ENCODE measurements around the gene RHOXF2B. TPM values are rescaled to one million over a fixed set of nuclear protein-coding genes. Genes with fewer than 3 reads are reported as not detected.

The RHOXF2B gene
- total and polyA plus RNA-seq, 4 experiments from 2014 or later, result 0.08 TPM; not detected in 3

Other genes starting within 250 kb of the RHOXF2B start
- 10 to 100 TPM; 11.1 to 12.1 TPM for gene UPF3B, start 224.7 kb downstream of the RHOXF2B start, total RNA-seq
- 1 to 10 TPM; 3.9 to 7.7 TPM for gene UPF3B, start 224.7 kb downstream of the RHOXF2B start, polyA plus RNA-seq
- gene RNF113A, start 206.0 kb downstream of the RHOXF2B start, total RNA-seq, result 10 to 100 TPM; 43.0 to 45.3 TPM
- gene RNF113A, start 206.0 kb downstream of the RHOXF2B start, polyA plus RNA-seq, result 10 to 100 TPM; 57.3 to 64.8 TPM
- gene NDUFA1, start 205.9 kb downstream of the RHOXF2B start, total RNA-seq, result 10 to 100 TPM; 59.7 to 62.4 TPM
- gene NDUFA1, start 205.9 kb downstream of the RHOXF2B start, polyA plus RNA-seq, result 100 to 1,000 TPM; 308 to 409 TPM
- gene AKAP14, start 181.8 kb downstream of the RHOXF2B start, total RNA-seq, result not detected
- not detected for gene AKAP14, start 181.8 kb downstream of the RHOXF2B start, polyA plus RNA-seq
- 10 to 100 TPM; 15.1 to 15.9 TPM for gene NKAP, start 133.9 kb downstream of the RHOXF2B start, total RNA-seq
- gene NKAP, start 133.9 kb downstream of the RHOXF2B start, polyA plus RNA-seq, result 1 to 10 TPM; 1.4 to 5.1 TPM
- 1 to 10 TPM; 1.7 to 2.1 TPM for gene RHOXF1, start 38.2 kb upstream of the RHOXF2B start, total RNA-seq
- under 1 TPM in 1 of 2 donors, not detected in 1; 0.30 TPM for gene RHOXF1, start 38.2 kb upstream of the RHOXF2B start, polyA plus RNA-seq
- gene RHOXF2, start 80.9 kb upstream of the RHOXF2B start, total RNA-seq, result not detected
- under 1 TPM in 1 of 2 donors, not detected in 1; 0.16 TPM for gene RHOXF2, start 80.9 kb upstream of the RHOXF2B start, polyA plus RNA-seq
- gene ZBTB33, start 173.1 kb upstream of the RHOXF2B start, total RNA-seq, result 10 to 100 TPM; 33.5 to 34.6 TPM
- 10 to 100 TPM in 1 of 2 donors, 1 to 10 TPM in 1; 9.5 to 19.7 TPM for gene ZBTB33, start 173.1 kb upstream of the RHOXF2B start, polyA plus RNA-seq
- gene TMEM255A, start 233.8 kb upstream of the RHOXF2B start, total RNA-seq, result 1 to 10 TPM in 1 of 2 experiments, under 1 TPM in 1; 0.76 to 1.1 TPM
- gene TMEM255A, start 233.8 kb upstream of the RHOXF2B start, polyA plus RNA-seq, result under 1 TPM; 0.27 to 0.80 TPM